ENCODE measurements around the gene MTREX.

Gene MTREX

GRCh38 chr5:55384072-55384471 is 76.3 kb downstream of the MTREX start:
- DNase-seq (ENCODE audit: low read depth) = no peak

GRCh38 chr5:55385227-55385626 is 77.4 kb downstream of the MTREX start:
- no peak for DNase-seq (ENCODE audit: low read depth)

- DNase-seq (ENCODE audit: low read depth) = no peak
Measured at GRCh38 chr5:55385846-55386245, 78.1 kb downstream of the MTREX start.

GRCh38 chr5:55386356-55386755 is 78.6 kb downstream of the MTREX start:
- DNase-seq (ENCODE audit: low read depth) = no peak

GRCh38 chr5:55387865-55388264 is 80.1 kb downstream of the MTREX start:
- no peak for DNase-seq (ENCODE audit: low read depth)

- no peak for DNase-seq (ENCODE audit: low read depth)
Measured at GRCh38 chr5:55391707-55392106, 83.9 kb downstream of the MTREX start.

- DNase-seq (ENCODE audit: low read depth) = no peak
Measured at GRCh38 chr5:55392669-55393068, 84.9 kb downstream of the MTREX start.

- DNase-seq (ENCODE audit: low read depth) = no peak
Measured at GRCh38 chr5:55393501-55394175, 85.8 kb downstream of the MTREX start.

- no peak for DNase-seq (ENCODE audit: low read depth)
Measured at GRCh38 chr5:55402199-55402598, 94.4 kb downstream of the MTREX start.

GRCh38 chr5:55406292-55406691 is 98.5 kb downstream of the MTREX start:
- DNase-seq (ENCODE audit: low read depth) = no peak

GRCh38 chr5:55407059-55407684 is 99.4 kb downstream of the MTREX start:
- no peak for DNase-seq (ENCODE audit: low read depth)

- DNase-seq (ENCODE audit: low read depth) = no peak
Measured at GRCh38 chr5:55407984-55408383, 100.2 kb downstream of the MTREX start.

- DNase-seq (ENCODE audit: low read depth) = no peak
Measured at GRCh38 chr5:55409775-55410174, 102.0 kb downstream of the MTREX start.

GRCh38 chr5:55410845-55411244 is 103.1 kb downstream of the MTREX start:
- no peak for DNase-seq (ENCODE audit: low read depth)

- DNase-seq (ENCODE audit: low read depth) = no peak
Measured at GRCh38 chr5:55411876-55412275, 104.1 kb downstream of the MTREX start.

GRCh38 chr5:55413644-55414043 is 105.9 kb downstream of the MTREX start:
- DNase-seq (ENCODE audit: low read depth) = no peak

GRCh38 chr5:55415071-55415470 is 107.3 kb downstream of the MTREX start:
- DNase-seq (ENCODE audit: low read depth) = no peak

GRCh38 chr5:55416306-55416705 is 108.5 kb downstream of the MTREX start:
- DNase-seq (ENCODE audit: low read depth) = no peak

- DNase-seq (ENCODE audit: low read depth) = no peak
Measured at GRCh38 chr5:55418994-55419968, 111.5 kb downstream of the MTREX start.

GRCh38 chr5:55421074-55421529 is 113.3 kb downstream of the MTREX start:
- DNase-seq (ENCODE audit: low read depth) = no peak

GRCh38 chr5:55426455-55426854 is 118.7 kb downstream of the MTREX start:
- DNase-seq (ENCODE audit: low read depth) = no peak

- no peak for DNase-seq (ENCODE audit: low read depth)
Measured at GRCh38 chr5:55427157-55427556, 119.4 kb downstream of the MTREX start.

- no peak for DNase-seq (ENCODE audit: low read depth)
Measured at GRCh38 chr5:55429221-55429612, 121.4 kb downstream of the MTREX start.
